Kidney tubule cell (primary cell): ENCODE measurements around the gene CERS4.
"Not testable (repeated sequence)": the region's sequence is repeated elsewhere in the genome, so short reads cannot be mapped to it uniquely, and the experiment has no call there.

Source experiments
- DNase-seq: peaks from one replicate; pipeline ENCODE4 v3.0.0-alpha.2; 2018; ENCODE audit warnings: low spot score

Gene CERS4

DNA sequence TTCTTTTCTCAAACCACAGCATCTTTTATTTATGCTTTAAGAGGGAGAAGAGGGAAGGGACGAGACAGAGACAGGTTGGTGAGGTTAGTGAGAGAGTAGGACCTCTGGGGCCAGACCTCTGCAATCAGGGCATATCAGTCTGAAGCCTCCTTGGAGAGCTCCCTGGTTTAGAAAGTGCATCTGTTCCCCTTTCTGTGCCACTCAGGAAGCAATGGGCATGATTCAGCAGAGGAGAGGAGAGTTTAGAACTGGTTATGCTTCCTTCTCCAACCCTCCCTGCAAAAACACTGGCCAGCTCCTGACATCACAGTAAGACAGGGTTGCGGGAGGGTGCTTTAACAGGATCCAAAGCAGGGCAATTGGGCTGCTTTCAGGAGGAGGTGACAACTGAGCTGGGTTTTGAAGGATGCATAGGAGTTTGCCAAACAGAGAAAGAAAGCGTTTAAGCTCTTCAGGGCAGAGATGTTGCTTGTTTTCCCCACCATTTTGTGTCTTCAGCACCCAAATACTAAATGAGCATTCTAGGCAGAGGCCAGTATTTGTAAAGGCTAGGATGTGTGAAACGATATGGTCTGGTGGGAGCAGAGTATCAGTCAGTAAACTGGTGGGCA, 33.1 kb downstream of the CERS4 start:
- no peak for DNase-seq

DNA sequence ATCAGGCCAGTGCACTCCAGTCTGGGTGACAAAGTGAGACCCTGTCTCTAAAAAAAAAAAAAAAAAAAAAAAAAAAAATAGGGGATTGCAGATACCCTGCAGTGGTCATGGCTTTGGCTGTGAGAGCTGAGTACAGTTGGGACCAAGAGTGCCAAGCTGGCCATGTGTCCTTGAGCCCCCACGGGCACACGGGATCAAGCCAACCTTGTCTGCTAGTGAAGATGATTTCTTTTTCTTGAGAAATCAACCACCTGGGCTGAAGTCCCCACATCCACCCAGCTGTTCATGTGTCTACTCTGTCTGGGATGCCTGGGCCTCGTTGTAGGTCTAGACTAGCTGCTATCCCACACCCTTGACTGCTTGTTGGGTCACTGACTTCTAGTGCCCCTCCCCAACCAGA, 34.0 kb downstream of the CERS4 start:
- no peak for DNase-seq

DNA sequence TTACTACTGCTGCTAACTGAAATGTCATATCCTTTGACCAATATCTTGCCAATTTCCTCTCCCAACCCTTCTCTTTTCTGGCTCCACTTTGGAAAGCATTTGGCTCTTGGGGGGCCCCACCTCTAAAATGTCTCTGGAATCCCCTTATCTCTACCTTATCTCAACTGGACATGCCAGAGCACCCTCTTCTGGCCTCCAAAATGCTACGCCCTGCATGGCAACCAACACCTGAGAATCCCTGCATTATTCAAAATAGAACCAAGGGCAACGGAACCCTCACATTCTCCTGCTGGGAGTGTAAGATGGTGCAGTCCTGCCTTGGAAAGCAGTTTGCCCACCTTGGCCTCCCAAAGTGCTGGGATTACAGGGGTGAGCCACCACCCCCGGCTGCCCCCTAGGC, 35.3 kb downstream of the CERS4 start:
- DNase-seq: no peak

DNA sequence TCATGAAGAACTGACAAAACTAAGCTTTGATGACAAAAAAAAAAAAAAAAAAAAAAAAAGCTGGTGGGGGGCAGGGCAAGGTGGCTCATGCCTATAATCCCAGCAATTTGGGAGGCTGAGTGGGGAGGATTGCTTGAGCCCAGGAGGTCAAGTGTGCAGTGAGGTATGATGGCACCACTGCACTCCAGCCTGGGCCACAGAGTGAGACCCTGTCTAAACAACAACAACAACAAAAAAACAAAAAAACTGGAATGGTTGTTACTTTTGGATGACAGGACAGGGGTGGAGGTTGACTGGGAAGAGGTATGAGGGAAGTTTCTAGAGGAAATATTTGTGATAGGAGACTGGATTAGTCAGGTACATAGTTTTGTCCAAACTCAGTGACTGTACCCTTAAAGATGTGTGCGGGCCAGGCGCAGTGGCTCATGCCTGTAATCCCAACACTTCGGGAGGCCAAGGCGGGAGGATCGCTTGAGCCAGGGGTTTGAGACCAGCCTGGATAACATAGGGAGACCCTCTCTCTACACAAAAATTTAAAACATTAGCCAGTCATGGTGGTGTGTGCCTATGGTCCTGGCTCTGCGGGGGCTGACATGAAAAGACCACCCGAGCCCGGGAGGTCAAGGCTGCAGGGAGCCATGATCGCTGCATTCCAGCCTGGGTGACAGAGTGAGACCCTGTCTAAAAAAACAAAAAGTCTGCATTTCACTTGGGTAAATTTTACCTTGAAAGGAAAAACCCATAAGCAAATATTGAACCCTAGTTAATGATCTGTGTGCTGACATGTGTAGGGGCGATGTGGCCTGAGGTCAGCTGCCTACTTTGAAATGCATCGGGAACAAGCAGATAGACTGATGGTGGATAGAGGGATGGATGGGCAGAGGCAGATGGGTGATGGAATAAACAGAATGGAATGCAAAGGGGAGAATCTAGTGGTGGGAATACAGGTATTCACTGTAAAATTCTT, 37.0 kb downstream of the CERS4 start:
- DNase-seq: peak; percentile 19

DNA sequence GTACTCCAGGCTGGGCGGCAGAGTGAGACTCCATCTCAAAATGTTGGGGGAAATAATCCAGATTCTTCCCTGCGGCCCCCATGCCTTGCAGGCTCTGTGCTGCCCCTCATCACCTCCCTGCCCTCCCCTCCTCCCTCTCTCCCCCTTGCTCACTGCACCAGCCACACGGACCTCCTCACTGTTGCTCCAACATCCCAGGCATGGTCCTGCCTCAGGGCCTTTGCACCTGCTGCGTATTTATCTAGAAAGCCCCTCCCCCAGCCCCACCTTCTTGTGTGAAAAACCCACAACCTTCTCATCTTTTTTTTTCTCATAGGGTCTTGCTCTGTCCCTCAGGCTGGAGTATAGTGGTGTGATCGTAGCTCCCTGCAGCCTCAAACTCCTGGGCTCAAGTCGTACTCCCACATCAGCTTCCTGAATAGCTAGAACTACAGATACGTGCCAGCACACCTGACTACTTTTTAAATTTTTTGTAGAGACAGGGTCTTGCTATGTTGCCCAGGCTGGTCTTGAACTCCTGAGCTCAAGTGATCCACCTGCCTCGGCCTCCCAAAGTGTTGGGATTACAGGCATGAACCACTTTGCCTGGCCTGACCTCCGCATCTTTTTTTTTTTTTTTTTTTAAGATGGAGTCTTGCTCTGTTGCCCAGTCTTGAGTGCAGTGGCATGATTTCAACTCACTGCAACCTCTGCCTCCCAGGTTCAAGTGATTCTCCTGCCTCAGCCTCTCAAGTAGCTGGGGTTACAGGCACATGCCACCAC, 38.1 kb downstream of the CERS4 start:
- not testable (repeated sequence) for DNase-seq

DNA sequence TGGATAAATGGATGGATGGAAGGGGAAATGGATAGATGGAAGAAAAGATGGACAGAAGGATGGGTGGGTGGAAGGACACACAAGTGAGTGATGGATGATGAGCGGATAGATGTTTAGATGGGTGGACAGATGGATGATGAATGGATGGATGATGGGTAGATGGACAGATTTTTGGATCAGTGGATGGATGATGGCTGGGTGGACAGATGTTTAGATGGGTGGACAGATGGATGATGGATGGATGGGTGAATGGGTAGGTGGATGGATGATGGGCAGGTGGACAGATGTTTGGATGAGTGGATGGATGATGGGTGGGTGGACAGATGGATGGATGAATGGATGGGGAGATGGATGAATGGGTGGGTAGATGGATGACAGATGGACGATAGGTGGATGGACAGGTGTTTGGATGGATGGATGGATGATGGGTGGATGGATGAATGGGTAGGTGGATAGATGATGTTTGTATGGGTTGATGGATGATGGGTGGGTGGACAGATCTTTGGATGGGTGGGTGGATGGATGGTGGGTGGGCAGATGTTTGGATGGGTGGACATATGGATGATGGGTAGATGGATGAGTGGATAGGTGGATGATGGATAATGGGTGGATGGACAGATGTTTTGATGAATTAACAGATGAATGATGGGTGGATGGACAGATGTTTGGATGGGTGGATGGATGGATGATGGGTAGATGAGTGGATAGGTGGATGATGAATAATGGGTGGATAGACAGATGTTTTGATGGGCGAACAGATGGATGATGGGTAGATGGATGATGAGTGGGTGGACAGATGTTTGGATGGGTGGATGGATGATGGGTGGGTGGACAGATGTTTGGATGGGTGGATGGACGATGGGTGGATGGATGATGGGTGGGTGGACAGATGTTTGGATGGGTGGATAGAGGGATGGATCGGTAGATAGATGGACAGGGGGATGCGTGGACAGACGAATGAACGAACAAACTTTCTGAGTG, 39.5 kb downstream of the CERS4 start:
- DNase-seq: no peak

DNA sequence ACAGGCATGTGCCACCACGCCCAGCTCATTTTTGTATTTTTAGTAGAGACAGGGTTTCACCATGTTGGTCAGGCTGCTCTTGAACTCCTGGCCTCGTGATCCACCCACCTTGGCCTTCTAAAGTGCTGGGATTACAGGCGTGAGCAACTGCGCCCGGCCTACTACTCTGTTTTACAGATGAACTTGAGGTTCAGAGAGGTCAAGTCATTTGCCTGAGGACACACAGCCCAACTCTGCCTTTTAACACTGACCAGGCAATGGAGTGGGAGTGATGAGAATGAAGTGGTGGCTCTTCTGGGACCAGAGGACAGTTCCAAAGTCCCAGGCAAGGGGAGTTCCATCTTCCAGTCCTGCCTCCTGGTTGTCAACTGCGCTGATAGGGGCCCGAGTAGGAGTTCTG, 41.4 kb downstream of the CERS4 start:
- no peak for DNase-seq

DNA sequence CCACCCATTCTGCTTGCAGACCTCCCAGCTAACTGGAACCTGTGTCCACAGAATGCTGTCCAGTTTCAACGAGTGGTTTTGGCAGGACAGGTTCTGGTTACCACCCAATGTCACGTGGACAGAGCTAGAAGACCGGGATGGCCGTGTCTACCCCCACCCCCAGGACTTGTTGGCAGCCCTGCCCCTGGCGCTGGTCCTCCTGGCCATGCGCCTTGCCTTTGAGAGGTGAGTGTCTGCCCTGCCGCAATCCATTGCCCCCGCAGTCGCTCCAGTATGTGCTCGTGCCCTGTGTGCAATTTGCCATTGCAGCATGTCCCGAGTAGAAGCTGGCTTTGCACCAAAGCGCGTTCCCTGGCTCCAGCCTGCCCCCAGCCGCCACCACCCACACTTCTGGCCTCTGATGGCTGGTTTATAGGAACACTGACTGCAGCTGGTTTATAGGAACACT, 41.9 kb downstream of the CERS4 start:
- DNase-seq: no peak

DNA sequence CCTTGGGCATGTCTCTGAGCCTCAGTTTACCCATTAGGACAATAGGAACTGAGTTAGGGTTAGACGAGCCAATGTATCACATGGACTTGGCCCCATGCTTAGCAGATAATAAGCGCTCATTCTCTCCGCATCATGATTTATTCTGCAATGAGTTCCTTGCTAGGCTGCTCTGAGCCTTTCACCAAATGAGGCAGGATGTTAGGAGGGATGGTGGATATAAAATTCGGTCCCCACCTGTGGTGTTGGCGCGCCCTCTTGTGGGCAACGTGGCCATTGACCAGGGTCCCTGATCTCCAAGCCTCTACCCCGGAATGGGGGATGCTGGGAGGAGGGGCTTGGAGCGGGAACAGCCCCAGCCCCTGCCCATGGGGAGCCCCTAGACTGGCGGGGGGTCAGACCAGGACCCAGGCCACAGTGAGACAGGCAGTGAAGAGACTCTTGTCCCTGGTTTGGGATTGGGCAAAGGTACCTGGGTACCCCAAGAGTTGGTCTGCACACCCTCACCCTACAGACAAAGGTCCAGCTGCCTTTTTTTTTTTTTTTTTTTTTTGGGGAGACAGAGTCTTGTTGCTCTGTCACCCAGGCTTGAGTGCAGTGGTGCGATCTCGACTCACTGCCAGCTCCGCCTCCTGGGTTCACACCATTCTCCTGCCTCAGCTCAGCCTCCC, 43.9 kb downstream of the CERS4 start:
- peak; percentile 75 for DNase-seq

DNA sequence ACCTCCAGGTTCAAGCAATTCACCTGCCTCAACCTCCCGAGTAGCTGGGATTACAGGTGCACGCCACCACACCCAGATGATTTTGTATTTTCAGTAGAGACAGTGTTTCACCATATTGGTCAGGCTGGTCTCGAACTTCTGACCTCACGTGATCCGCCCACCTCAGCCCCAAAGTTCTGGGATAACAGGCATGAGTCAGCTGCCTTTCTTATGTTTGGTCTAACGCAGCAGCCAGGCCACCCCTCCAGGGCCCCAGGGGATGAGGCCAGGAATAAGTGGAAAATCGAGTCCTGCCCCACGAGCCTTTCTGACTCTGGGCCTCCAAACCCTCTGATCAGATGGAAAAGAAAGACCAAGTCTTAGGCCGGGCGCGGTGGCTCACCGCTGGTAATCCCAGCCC, 44.5 kb downstream of the CERS4 start:
- DNase-seq: no peak

DNA sequence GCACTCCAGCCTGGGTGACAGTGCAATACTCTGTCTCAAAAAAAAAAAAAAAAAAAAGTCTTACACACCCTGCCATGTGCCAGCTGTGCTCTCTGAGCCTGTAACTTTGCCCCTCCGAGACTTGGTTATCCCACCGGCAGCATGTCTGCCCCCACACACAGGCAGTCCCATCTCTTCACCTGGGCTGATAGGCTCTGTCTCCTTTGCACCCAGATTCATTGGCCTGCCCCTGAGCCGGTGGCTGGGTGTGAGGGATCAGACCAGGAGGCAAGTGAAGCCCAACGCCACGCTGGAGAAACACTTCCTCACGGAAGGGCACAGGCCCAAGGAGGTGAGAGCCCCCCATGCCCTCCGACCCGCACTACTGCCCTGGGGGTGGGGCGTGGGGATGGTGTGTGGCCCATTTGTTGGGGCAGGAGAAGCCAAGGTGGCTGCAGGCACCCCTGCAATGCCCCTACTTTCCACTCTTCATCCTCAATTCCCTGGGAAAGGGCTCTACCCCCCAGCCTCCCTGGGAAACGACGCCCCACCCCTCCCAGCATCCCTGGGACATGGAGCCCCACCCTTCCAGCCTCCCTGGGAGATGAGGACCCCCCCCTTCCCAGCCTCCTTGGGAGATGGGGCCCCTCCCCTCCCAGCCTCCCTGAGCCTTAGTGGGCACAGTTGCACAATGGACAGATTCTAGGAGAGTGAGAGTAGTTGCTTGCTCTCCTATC, 45.3 kb downstream of the CERS4 start:
- DNase-seq: no peak

DNA sequence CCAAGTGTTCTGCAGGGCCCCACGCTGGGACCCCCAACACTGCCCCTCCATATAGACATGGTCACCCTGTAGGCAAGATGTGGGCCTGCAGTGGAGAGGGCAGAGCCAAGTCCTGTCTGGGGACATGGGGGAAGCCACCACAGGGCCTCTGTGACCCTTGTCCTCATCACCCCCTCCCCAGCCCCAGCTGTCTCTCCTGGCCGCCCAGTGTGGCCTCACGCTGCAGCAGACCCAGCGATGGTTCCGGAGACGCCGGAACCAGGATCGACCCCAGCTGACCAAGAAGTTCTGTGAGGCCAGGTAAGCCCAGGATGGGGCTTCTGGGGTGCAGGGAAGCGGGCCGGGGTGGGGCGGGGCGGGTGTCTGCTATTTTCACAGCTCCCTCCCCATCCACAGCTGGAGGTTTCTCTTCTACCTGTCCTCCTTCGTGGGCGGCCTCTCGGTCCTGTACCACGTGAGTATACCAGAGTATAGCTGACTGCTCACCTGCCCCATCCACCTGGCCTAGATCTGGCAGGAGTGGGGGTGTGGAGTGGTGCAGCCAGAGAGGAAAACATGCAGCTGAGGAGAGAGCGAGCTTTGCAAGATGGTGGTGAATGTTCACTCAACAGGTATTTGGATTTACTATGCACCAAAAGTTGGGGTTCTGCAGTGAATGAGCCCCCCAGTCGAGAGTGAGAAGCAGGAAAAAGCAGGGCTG, 46.4 kb downstream of the CERS4 start:
- DNase-seq: no peak

DNA sequence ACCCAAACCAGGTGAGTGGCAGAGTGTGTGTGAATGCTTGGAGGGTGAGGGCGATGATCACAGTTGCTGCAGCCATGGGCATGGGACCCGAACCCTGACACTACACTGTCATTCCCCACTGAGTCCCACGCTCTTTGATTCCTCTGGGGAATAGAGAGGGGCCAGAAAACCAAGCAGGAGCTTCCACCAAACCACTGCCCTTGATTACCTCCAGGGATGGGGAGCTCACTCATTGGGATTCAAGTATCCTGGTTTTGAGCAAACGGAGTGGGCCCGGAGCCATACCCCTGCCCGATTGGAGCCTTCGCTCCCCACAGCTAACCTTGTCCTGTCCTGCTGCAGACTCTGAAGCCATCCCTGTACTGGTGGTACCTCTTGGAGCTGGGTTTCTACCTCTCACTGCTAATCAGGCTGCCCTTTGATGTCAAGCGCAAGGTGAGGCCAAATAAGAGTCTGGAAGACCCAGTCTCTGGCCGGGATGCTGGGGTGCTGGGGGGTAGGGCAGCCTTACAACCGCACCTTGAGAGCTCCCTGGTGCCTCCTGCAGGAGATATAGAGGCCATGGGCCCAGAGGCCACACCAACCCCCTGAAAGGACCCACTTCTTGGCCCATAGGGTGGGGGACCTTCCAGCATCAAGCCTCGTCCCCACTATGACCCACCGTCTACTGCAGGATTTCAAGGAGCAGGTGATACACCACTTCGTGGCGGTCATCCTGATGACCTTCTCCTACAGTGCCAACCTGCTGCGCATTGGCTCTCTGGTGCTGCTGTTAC, 47.3 kb downstream of the CERS4 start:
- DNase-seq: no peak

DNA sequence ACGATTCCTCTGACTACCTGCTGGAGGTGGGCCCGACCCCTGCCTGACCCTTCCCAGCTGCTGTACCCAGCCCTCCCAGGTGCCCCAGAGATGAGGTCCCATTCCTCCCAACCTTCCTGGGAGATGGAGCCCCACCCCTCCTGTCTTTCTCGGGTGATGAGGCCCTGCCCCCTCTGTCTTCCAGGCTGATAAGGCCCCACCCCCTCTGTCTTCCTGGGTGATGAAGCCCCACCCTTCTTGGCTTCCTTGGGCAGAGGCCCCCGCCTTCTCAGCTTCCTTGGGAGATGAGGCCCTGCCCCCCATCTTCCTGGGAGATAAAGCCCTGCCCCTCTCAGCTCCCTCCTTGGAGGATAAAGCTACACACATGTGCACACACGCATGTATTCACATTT, 47.9 kb downstream of the CERS4 start:
- DNase-seq: no peak

DNA sequence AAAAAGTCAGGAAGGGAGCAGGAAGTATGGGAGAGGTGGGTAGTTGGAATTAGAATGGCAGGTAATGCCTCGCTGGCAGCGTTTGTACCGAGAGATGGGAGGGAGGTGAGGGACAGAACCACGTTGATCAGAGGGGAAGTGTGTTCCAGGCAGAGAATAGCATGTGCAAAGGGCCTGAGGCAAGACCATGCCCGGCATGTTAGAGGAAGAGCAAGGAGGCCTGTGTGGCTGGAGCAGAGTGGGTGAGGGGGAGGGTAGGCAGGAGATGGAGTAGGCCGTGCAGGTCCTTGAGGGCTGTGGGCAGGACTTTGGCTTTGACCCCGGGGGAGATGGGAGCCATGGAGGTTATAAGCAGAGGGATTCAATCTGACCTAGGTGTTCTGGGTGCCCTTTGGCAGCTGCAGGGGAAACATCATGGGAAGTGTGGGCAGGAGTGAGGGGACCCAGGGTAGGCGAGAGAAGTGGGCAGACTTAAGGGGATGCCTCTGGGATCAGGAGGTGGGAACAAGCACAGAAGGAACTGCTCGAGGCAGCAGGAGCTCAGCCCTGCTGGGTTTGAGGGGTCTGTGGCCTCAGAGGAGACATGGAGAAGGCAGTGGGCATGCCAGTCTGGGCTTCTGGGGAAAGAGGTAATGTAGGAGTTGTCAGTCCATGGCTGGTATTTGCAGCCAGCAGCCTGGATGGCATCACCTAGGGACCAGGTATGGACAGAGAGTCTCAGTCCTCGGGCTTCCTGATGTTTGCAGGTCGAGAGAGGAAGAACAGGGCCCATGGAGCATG, 50.2 kb downstream of the CERS4 start:
- DNase-seq: no peak

DNA sequence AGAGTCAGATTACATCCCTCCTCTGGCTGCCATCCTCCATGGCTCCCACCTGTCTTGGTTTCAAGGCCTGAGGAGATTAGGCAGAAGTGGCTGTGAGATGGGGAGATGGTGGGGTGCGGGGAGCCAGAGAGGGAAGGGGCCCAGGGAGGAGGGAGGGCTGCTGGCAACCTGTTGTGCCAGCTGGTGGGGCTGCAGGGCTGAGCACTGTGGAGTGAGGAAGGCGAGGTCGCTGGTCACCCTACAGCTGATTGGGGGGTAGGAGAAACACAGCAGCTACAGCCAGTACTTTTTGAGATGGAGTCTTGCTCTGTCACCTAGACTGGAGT, 50.7 kb downstream of the CERS4 start:
- DNase-seq: no peak

DNA sequence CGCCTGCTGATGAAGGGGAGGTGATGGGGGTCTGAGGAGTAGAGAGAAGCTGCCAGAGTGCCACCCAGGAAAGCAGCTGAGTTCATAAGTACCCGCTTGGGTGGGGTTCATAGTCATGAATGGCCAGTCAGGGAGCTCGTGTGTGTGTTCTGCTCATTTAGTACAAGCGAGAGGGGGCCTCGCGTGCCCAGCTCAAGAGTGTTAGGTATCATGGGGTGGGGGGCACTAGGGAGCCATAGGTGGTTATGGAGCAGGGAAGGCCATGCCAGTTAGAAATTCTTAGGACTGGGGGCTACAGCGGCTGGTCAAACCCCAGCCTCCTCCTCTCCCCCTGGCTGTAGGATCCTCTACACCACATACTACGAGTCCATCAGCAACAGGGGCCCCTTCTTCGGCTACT, 52.2 kb downstream of the CERS4 start:
- DNase-seq: no peak

DNA sequence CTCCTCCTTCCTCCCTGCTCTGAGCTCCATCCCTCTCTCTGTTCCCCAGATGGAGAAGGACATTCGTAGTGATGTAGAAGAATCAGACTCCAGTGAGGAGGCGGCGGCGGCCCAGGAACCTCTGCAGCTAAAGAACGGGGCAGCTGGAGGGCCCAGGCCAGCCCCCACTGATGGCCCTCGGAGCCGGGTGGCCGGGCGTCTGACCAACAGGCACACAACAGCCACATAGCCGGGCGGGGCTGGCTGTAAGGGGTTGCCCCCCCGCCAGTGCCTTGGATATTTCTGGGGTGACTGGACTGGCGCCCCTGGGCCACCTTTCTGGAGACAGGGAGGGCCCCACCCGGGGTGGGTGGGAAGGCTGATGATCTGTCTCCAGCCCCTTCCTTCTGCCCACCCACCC, 52.7 kb downstream of the CERS4 start:
- no peak for DNase-seq
